NCI-H1105 treated with DMSO at 0.1 percent for 48 hours (cell line): Measurements from ENCODE around the gene SPRYD7.
A peak's percentile ranks its signal among the peaks of the same experiment; 100 is the strongest.
"Not testable (repeated sequence)": the region's sequence is repeated elsewhere in the genome, so short reads cannot be mapped to it uniquely, and the experiment has no call there.

Source experiments
- DNase-seq: peaks from one replicate; lab custom pipeline; 2025; lab: John Stamatoyannopoulos, UW

Gene SPRYD7, protein sequence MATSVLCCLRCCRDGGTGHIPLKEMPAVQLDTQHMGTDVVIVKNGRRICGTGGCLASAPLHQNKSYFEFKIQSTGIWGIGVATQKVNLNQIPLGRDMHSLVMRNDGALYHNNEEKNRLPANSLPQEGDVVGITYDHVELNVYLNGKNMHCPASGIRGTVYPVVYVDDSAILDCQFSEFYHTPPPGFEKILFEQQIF

GRCh38 chr13:49936075-49936967 lies at the start of gene SPRYD7:
Gene SPRYD7, minus strand, starts transcription at chr13:49936340. Its CDS starts 105 bp downstream, at chr13:49936235.
- peak; percentile 83 for DNase-seq

DNA sequence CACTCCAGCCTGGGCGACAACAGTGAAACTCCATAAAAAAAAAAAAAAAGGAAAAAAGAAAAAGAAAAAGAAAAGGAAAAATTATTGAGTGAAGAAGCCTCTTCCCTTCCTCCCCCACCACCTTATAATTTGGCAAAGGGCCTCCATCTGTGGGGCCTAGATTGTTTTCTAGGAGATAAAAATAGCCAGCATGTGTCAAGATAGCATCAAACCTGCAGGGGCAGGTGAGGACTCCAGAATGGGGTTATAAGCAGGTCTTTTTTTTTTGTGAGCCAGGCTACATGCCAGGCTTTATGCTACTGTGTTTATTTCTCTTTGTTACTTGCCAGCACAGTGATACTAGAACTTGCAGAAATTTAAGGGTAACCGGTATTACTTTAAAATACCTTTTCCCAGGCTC lies 49.0 kb upstream of the SPRYD7 start:
- peak; percentile 44 for DNase-seq

GRCh38 chr13:49980266-49980665 lies 44.1 kb upstream of the SPRYD7 start:
- no peak for DNase-seq

- no peak for DNase-seq
Observed at GRCh38 chr13:49977992-49978391, 41.9 kb upstream of the SPRYD7 start.

DNA sequence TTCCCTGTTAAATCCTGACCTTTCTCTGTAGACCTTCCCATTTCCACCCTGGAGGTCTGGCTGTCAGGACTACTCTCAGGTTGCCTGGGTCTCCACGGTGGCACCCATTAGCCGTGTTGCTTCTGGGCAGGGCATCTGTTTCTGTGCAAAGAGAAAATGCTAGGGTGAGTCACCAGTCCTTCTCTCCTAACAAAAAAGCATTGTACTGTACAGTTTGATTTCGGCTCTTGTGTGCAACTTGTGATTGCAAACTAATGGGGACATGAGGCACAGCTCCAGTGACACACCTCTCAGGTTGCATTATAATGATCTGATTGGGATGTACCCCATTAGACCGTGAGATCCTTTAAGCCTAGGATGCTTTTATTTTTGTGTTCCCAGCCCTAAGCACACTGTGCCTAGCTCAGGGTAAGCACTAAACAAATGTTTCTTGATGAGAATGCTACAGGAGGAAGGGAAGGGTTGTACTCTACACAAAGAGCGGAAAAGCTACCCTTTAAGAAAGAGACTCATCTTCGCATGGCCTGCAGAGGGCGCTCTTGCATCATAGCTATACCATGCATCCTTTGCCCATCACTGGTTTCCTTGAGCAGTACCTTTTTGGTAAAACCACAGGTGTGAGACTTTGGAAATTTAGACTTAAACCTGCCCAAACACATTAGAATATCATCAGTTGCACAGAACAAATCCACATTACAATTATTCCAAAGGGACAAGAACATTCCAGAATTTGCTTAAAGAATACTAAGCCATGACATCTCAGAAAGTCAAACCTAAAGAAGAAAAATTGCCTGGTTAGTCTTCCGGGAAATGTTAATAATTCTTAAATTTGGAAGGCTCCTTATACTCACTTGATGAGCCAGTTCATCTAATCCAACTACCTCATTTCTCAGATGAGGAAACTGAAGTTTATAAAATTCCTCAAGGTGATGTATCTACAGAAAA lies 40.4 kb upstream of the SPRYD7 start:
- DNase-seq = peak; percentile 63

DNA sequence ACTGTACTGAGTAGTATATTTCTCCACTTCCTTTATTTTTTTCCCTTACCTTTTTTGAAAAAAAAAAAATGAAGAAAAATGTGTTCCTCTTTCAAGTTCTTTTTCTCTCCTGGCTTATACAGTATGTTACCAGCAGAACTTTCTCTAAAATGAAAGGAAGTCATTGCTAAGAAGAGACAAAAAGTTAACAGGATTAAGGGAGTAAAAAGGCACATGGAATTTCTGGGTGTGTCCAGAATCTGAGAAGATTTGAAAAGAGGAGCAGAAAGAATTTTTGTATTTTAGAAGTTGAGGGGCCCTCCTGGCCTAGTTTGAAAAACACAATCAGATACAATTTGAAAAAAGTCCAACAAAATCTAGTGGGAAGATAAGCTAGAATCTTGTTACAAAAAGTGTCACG lies 39.7 kb upstream of the SPRYD7 start:
- DNase-seq = no peak

DNA sequence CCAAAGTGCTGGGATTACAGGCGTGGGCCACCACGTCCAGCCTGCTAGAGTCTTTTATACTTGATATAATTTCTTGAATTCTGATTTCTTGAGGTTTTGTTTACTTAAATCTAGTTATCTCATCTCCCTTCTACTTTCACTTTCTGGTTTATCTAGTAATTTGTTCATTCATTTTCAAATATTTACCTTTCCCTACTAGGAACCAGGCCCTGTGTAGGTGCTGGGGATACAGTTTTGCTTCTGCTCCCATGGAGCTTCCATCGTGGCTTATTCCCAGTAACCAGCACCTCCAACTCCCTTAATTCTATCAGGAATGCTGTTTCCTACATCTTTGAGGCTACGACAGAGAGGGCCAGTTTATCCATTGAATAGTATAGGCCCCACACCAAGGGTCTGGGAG lies 36.6 kb upstream of the SPRYD7 start:
- DNase-seq = no peak

- DNase-seq = no peak
Observed at GRCh38 chr13:49967456-49967855, 31.3 kb upstream of the SPRYD7 start.

DNA sequence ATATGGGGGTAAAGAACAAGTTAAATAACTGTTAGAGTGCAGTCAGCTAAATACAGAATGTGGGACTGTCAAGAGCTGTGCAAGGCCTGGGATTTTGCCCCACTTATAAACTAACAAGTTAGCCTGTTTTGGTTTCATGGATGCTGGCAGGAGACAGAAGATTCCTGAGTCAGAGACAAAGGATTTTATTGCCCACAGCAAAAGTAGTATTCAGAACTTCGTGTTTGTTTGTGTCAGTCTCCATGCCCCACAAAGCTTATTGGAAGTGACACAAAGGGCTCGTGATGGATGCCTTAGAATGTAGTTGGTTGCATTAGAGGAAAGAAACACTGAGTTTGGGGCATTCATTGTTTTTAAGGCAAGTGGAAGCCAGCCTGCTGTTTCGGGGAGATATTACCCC lies 22.2 kb upstream of the SPRYD7 start:
- DNase-seq = no peak

DNA sequence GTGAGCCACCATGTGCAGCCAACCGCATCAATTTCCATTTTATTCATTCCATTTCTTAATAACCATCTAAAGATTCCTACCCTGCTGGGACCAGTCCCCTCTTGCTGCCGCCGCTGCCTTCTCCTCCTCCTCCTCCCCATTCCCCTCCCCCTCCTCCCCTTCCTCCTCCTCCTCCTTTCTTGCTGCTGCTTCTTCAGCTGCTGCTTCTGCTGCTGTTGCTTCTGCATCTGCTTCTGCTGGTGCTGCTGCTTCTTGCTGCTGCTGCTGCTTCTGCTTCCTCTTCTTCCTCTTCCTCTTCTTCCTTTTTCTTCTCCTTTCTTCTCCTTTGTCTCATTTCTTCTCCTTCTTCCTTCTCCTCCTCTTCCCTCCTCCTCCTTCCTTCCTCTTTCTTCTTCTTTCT lies 20.0 kb upstream of the SPRYD7 start:
- no peak for DNase-seq

GRCh38 chr13:49954674-49955455 lies 18.7 kb upstream of the SPRYD7 start:
- DNase-seq = no peak

DNA sequence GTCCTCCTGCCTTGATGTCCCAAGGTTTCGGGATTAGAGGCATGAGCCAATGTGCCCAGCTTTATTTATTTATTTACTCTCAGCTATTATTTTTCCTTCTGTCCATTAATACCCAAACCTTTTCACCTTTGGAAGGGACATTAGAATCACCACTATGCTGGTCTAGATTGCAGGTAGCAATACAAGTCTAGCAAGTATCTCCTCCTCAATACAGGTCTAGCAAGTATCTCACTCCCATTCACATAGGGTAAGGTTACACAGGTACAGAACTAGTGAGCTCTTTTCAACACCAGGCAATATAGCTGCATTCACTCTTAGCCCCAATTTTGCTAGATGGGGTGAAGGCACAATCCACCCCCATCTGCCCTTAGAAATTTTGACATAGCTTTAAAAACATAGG lies 17.4 kb upstream of the SPRYD7 start:
- no peak for DNase-seq

DNA sequence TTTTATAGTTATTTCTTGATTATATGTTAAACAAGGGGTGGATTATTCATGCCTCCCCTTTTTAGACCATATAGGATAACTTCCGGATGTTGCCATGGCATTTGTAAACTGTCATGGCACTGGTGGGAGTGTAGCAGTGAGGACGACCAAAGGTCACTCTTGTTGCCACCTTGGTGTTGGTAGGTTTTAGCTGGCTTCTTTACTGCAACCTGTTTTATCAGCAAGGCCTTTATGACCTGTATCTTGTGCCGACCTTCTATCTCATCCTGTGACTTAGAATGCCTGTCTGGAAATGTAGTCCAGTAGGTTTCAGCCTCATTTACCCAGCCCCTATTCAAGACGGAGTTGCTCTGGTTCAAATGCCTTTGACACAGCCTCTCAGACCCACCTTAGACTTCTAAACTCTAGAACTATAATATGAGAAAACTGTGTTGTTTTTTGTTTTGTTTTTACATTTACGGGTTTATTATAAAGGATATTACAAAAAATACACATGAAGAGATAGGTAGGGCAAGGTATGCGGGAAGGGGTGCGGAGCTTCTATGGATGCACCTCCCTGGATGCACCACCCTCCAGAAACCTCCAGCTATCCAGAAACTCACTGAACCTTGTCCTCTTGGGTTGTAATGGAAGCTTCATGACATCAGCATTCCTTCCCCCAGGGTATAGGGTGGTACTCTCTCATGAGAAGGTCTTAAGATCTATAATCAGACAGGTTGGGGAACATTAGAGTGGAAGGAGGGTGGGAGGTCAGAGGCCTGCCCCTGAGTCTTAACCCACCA lies 15.8 kb upstream of the SPRYD7 start:
- no peak for DNase-seq

GRCh38 chr13:49948777-49949270 lies 12.7 kb upstream of the SPRYD7 start:
- not testable (repeated sequence) for DNase-seq

- no peak for DNase-seq
Observed at GRCh38 chr13:49939321-49939720, 3.2 kb upstream of the SPRYD7 start.

DNA sequence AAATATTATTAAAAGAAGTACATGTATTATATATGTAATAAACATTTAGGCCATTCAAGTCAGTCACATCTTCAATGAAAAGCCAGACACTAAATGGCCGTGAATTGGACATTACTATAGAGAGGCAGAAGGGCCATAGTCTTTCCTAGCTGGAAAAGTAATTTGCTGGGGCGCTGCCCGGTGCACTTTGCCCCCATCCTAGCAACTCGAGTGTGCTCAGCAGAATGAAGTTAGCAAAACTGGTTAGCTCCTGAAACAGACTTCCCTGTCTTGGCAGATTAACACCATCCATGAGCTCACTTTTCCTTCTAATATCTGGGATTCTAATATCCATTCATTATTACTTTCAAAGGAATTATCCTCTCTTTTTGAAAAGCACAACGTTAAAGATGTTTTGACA lies 2.8 kb upstream of the SPRYD7 start:
- DNase-seq = no peak

DNA sequence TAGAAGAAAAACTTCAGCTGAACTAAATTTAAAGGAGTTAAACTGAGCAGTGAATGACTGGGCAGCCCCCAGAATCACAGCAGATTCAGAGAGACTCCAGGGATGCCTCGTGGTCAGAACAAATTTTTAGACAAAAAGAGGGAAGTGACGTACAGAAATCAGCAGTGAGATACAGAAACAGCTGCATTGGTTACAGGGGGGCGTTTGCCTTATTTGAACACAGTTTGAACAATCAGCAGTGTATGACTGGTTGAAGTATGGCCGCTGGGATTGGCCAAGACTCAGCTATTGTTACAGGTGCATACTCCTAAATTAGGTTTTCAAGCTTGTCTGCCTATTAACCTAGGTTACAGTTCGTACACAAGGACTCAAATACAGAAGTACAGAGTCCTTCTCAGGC lies 2.2 kb upstream of the SPRYD7 start:
- no peak for DNase-seq

GRCh38 chr13:49936968-49937273 lies 781 bp upstream of the SPRYD7 start:
- DNase-seq = no peak

- no peak for DNase-seq
Observed at GRCh38 chr13:49935171-49936074, 717 bp downstream of the SPRYD7 start.

GRCh38 chr13:49933511-49933910 lies 2.6 kb downstream of the SPRYD7 start:
- no peak for DNase-seq
